AML-193 (cell line): ENCODE measurements around the gene PLGRKT.
A peak's percentile ranks its signal among the peaks of the same experiment; 100 is the strongest.
"Not testable (repeated sequence)": the region's sequence is repeated elsewhere in the genome, so short reads cannot be mapped to it uniquely, and the experiment has no call there.

Source experiments
- DNase-seq, 2 experiments: peaks; one replicate each; lab custom pipeline; 2025; lab: John Stamatoyannopoulos, UW

Gene PLGRKT

DNA sequence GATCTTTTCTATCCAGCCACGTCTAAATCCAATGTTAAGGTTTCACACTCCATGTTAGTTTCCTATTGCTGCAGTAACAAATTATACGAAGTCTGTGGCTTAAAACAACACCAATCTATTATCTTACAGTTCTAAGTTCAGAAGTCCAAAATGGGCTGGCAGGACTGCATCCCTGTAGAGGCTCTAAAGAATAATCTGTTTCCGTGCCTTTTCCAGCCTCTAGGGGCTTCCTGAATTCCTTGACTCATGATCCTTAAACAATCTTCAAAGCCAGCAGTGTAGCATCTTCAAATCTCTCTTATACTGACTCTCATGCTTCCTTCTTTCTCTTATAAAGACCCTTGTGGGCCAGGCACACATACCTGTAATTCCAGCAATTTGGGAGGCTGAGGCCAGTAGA is 6.8 kb downstream of the PLGRKT start:
- no peak for DNase-seq

DNA sequence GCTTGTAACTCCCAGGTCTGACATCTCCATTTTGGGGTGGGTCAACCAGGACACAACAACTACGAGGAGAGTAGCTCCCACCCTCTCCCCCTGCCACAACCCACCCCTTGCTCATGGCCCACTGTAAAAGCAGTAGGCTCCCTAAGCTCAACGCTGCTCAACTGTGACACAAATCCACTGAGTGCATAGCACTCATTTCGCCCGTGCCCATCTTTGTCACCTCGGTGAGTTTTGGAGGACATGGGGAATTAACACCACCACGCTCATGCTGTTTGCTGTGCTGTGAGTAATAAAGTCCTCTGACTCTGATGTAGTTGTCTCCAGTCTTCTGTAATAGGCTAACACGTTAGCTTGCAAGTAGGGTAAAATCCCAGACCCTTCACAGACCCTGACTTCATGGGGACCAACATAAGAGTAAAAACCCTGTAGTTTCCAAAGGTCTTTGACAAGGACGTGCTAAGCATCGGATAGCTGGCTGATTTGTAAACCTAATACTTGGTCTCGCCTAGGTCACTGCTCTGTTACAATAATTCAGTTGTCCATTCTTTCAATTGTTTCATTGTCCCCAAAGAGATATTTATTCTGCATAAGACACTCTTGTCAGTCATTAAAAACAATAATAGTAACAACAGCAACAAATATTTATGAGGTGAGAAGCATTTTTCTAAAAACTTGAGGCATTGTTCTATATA is 7.7 kb downstream of the PLGRKT start:
- DNase-seq, result no peak

DNA sequence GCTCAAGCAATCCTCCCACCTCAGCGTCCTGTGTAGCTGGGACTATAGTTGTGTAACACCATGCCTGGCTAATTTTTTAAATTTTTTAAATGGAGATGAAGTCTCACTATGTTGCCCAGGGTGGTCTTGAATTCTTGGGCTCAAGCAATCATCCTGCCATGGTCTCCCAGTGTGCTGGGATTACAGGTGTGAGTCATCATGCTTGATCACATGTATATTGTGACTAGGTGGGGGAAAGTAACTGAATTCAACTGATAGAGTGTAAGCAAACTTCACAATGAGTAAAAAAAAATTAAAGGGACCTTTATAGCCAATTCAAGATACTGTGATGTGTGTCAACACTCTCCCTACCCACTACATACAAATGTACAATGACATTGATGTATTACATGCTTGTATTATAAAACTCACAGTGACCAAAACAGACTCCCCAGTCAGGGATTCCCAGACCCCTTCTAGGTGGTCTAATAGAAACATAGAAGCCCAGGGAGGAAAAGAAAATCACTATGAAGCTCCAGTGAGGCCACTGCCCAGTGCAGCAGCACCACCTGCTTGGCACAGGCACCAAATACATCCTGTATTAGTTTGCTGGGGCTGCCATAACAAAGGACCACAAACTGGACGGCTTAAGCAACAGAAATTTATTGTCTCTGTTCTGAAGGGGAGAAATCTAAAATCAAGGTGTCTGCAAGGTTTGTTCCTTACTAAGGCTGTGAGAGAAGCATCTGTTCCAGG is 8.8 kb downstream of the PLGRKT start:
- no peak for DNase-seq

DNA sequence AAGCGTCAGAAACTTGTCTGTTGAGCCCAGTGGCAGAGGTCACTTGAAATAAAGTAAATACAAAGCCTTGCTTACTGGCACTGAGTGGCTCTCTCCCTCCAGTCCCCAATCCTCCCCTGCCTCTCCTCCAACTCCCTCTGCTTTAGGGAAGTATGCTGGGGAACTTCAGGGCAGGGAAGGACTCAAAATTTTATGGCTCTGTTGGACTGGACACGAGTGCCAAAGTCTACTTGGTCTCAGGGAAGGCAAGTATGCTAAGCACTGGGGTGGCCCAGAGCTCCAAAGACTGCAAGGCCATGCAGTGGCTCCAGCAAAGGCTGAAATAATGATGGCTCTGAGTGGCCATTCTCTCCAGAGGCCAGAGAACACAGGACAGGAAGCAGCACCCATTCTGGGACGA is 9.6 kb downstream of the PLGRKT start:
- no peak for DNase-seq

DNA sequence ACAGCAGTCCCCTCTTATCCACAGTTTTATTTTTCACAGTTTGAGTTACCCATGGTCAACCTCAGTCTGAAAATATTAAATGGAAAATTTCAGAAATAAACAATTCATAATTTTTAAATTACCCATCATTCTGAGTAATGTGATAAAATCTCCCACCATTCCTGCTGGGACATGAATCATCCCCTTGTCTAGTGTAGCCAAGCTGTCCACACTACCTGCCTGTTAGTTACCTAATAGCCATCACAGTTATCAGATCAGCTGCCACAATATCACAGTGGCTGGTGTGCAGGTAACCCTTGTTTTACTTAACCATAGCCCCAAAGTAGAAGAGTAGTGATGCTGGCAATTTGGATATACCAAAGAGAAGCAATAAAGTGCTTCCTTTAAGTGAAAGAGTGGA is 10.7 kb downstream of the PLGRKT start:
- DNase-seq, result no peak

DNA sequence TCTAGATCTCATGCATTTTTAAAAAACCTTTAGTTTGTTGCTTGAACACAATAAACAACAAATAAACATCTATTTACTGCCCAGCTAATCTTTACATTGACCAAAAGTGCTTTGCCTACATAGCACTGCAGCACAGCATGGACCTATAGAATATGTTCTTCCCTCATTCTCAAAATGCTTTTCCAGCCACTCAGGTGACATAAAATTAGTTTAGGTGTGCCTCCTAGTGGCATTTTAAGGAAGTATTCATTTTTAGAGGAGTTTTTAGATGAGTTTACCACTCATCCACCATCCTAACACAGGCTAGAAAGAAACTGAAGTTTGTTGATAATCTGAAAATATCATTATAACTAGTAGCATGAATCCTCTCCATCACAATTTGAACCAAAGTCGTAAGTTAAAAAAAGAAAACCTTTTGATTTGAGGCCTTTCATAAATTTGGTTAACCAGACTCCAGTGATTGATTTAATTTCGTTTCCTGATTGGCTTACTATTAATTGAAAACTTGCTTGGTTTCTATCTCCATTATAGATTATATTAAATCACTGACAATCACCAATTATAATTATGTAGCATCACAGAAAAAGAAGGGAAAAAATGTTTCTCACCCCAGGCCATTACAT is 12.6 kb downstream of the PLGRKT start:
- DNase-seq, result peak; percentile 64 to 73

DNA sequence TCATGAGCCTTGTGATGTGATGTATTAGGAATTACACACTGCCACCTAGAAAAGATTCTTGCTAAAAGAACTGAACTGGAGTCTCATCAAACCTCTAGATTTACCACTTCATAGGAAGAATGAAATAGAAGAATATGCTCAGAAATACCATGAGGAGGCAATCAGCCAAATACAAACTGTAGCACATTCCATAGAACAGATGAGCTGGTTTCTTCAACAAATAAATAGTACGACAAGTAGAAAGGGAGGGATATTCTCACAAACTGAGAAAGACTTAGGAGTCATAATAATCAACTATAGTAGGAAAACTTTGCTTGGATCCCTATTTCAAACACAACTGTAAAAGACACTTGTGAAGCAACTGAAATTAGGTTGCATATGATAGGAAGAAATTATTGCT is 15.4 kb downstream of the PLGRKT start:
- DNase-seq, result no peak

DNA sequence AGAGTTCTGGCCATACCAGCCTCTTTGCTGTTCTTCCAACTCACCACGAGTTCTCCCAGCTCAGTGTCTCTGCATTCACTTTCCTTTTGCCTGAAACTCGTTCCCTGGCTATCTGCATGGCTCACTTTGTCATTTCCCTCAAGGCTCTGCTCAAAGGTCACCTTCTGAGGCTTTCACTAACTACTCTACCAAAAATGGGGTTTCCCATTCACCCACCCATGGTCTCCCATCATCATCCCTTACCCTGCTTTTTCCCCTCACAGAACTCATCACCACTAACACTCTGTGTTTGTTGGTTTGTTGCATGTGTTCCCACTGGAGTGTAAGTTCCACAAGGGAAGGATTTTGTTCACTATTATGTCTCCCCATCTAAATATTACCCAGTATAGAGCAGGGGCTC is 16.6 kb downstream of the PLGRKT start:
- DNase-seq, result no peak

DNA sequence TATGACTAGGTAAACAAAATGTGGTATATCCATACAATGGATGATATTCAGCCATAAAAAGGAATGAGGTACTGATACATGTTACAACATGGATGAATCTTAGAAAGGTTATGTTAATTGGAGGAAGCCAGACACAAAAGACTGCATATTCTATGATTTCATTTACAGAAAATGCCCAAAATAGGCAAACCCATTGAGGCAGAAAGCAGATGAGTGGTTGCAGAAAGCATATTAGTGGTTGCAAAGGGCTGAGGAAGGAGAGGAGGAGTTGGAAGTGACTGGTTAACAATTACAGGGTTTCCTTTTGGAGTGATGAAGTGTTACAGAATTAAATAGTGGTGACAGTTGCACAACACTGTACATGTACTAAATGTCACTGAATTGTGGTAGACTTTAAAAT is 17.7 kb downstream of the PLGRKT start:
- no peak for DNase-seq

DNA sequence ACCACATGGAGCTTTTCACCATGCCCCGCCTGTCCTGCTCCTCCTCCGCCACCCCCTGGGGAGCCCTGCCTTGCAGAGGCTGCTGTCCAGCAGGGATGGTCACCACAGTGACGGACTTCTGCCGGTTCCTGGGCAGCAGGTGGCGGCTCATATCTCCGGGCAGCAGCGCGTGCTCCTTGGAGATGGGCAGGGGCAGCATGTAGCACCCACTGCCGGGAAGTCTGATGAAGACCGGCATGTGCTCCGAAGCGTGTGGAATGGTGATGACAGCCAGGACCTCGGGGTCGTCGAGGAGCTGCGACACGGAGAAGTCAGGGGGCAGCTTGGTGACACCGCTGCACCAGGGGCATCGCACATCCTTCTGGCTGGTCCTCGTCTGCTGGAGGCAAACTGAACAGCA is 19.2 kb downstream of the PLGRKT start:
- no peak for DNase-seq

DNA sequence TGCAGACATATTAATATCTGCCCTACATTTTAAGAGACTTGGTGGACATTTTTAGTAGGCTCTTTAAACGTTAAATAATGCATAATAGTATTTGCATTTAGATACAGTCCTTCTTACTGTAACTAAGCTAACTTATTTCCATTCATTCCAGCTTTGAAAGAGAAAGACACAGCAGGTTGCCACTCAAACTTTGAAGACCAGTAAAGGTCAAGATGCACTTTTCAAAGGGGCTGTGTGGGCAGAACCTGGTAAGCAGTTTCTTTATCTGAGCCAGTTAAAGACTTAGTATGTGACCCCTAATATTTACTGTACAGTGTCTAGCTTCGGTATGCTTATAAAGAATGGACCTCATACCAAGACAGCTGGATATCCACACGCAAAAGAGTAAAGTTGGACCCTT is 20.8 kb downstream of the PLGRKT start:
- no peak for DNase-seq

DNA sequence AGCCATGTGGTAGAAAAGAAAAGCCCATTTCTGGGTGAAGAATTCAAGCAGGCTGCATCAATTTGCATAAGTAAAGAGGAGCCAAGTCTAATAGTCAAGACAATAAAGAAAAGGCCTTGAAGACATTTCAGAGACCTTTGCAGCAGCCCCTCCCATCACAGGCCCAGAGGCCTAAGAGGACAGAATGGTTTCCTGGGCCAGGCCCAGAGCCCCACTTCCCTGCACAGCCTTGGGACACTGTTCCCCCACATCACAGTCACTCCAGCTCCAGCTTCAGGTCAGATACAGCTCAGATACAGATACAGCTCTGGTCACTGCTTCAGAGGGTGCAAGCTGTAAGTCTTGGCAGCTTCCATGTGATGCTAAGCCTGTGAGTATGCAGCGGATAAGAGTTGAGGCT is 29.1 kb downstream of the PLGRKT start:
- no peak for DNase-seq

DNA sequence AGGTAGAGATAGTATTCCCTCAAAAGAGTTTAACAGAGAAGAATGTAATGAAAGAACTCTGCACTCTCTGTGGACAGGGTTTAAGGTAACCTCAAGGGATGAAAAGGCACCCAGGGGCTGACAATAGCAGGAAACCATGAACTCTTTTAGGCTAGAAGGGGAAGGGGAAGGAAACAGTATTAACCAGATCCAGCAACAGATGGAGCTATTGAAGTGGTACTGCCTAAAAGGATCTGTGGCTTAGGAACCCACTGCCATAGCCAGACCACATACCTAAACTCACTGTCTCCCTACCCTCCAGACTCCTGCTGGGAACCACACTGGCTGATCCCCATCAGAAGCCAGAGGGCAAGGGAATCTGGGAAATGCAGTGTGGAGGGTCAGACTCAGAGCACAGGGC is 35.5 kb downstream of the PLGRKT start:
- peak in 1 of 2 experiments; percentile 4 for DNase-seq

DNA sequence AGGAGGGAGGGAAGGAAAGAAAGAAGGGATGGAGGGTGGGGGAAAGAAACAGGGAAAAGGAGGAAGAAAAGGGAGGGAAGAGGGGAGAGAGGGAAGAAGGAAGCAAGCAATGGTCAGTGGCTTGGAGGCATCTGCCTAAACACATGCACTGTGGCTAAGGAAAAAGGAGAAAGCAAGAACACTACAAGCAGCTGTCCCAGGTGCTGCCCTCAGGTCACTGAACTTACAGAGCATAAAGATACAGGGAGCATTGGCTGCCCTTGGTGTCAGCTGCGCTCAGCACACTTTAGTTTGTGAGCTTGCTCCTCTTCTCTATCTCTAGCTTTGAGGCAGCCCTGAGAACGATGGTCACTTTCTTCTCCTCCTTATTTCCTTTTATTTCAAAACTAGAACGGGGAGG is 40.2 kb downstream of the PLGRKT start:
- DNase-seq, result not testable (repeated sequence)

DNA sequence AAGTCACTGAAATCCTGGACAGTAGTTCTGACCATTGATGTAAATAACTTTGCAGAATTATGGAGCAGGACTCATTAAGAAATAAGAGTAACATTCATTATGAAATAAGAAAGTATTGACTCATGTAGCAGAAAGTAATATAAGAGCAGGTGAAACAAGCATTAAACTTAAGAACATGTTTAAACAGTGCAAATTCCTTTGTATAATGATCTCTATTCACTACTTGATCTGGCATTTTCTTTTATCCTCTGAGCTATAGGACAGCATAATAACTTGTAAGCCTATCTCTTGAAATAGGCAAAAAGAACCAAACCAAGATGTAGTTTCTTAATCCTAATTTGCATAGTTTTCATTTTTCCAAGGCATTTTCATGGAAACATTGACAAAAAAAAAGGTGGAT is 42.3 kb downstream of the PLGRKT start:
- DNase-seq, result no peak

DNA sequence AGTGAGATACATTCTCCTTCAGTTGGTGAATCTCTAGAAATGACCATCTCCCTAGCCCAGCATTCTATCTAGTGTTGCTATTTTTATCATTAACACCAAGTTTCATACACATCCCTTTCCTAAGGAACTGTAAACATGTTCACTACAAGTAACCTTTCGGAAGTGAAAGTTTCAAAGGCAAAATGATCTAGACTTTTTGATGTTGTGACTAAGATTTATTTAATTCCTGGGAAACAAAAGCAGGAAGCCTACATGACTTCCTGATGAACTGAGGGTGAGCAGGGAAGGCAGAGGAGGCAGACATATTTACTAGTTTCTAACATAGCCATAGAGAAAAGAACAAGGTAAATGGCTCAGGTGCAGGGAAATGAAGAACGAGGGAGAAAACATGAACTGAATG is 43.7 kb downstream of the PLGRKT start:
- DNase-seq, result not testable (repeated sequence)

DNA sequence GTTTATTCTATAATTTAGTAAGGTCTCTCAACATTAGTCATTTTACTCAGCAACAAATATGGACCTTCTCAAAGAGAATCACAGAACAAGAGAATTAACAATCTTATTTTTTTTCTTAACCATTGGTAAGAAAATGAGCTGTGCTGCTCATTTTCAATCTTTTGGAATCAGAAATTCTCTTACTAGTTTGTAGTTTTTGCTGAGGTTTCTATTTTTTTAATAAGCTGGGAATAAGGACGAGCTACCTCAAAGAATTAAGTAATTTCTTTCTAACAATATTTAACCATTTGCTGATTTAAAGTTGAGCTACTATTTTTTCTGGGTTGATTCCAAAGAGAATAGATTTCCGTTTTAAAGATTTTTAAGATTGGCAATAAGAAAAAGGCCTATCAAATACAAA is 44.2 kb downstream of the PLGRKT start:
- DNase-seq, result no peak

DNA sequence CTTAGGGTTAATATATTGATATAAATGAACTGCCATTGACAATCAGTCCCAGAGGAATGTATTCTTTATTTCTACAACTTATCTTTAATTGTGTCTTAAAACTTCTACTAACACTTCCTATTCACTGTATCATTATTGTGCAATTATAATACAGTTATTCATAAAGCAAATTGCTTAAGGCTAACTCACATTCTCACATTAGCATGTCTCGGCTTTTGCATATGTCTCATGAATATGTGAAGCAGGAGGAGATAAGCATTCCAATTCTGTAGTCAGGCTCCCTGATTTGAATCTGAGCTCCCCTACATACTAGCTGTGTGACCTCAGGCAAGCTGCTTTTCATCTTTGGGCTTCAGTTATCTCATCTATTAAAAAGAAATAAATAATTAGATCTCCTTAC is 45.4 kb downstream of the PLGRKT start:
- DNase-seq, result no peak

DNA sequence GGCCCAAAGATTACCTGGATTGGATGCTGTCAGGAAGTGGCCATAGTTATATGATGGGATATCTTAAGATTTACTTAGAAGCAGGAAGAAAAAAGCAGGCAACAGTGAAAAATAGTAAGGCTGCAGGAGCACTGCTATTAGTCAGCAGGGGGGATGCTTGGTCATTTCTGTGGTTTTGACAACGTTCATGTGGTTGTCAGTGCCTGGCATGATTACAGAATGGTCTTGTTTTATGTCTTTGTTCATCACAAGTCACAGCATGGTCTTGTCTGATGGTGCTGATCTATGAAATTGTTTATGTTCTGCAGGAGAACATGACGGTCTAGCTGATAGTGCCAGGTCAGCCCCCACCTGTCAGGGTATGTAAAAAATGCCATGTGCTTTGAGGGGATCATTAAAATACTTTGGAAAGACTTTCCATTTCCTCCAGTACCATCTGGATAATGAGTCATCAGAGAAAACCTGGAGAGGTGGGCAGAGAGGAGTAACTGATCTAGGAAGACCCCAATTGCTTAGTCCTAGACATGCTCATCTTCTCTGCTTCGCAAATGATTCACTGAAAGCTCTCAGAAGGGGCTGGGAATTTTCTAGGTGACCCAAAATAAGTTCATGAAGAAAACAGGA is 48.5 kb downstream of the PLGRKT start:
- peak; percentile 78 to 84 for DNase-seq

DNA sequence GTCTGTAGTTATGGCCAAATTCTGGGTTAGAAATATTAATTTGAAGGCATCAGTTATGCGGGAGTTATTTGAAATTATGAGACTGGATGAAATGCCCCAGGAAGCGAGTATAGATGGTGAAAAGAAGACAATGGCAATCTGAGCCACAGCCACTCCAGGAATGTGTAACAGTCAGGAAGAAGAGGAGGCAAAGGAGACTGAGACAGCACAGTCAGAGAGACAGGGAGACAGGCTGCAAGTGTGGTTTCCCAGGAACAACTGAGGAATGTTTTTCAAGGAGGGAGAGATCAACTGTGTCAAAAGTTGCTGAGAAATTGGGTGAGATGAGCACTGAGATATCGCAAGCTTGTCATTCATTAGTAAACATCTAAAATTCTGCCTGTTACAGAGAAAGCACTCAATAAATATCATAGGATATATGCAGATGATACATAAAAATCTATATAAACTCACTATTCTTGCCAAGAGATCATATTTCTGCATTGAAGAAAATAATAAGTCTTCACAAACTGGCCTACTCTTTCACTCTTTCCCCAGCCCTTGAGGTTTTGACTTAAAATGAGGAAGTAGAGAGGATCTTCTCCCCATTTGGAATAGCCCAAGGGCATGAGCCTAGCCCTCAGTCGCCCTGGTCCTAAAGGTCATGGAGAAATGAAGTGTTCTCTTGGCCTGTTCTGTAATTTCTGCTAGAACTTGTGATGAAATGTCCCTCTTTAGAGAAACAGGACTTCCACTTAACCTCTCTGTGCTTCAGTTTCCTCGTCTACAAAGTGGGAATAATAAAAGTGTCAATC is 49.5 kb downstream of the PLGRKT start:
- peak; percentile 92 to 95 for DNase-seq

DNA sequence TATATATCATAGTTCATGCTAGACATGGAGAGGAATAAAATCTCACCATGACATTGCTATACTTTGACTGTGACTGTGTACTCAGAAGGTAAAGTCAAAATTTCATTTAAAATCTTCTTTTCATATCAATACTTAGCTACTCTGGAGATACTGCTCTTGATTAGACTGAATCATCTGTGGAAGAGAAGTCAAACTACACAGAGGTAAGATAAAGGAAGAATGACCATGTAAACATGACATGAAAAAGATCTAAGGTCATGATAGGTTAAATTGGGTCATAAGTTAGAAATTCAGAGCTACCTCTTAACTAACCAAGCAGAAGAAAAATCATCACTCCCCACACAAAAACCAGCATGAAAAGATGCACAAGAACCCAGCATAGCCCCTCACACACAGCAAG is 53.3 kb downstream of the PLGRKT start:
- DNase-seq, result no peak

DNA sequence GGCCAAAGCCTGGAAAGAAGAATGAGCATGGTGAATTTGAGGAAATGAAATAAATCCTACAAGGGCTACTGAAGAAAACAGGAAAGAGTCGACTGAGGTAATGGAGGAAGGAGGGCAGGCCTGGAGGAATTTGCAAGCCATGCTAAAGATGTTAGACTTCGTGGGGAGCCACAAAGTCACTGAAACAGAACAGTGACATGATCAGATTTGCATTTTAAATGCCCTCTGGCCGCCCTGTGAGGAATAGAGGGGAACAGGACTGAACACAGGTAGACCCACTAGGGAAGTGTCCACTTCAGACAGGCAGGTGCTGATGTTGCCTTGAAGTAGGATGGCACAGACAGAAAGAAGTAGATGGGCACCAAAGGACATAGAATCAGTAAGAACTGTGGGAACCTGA is 55.2 kb downstream of the PLGRKT start:
- DNase-seq, result no peak
